ENCODE data around the gene LCN15. TPM values are rescaled to one million over a fixed set of nuclear protein-coding genes. Genes with fewer than 3 reads are reported as not detected.

The LCN15 gene
- total and polyA plus RNA-seq, 4 donors: not detected

DNA sequence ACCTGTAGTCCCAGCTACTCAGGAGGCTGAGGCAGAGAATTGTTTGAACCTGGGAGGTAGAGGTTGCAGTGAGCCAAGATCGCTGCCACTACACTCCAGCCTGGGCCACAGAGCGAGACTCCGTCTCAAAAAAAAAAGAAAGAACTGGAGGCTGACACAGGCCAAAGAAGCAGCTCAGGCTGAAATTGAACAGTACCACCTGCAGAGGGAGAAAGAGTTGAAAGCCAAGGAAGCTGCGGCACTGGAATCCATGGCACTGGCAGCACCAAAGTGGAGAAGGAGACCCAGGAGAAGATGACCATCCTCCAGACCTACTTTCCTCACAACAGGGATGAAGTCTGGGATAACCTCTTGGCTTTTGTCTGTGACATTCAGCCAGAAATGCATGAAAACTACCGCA is 15.5 kb upstream of the LCN15 start:
- no peaks in the 10 kb centered on the region for H3K27me3 ChIP-seq (ENCODE audit: control insufficient read depth in 4 of 4, insufficient read depth in 4 of 4, low read length in 3 of 4)
- TF ChIP-seq, protein P1, sequence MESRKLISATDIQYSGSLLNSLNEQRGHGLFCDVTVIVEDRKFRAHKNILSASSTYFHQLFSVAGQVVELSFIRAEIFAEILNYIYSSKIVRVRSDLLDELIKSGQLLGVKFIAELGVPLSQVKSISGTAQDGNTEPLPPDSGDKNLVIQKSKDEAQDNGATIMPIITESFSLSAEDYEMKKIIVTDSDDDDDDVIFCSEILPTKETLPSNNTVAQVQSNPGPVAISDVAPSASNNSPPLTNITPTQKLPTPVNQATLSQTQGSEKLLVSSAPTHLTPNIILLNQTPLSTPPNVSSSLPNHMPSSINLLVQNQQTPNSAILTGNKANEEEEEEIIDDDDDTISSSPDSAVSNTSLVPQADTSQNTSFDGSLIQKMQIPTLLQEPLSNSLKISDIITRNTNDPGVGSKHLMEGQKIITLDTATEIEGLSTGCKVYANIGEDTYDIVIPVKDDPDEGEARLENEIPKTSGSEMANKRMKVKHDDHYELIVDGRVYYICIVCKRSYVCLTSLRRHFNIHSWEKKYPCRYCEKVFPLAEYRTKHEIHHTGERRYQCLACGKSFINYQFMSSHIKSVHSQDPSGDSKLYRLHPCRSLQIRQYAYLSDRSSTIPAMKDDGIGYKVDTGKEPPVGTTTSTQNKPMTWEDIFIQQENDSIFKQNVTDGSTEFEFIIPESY (IDR thresholded peaks at IDR 0.05): no peak
- TF ChIP-seq, protein P2, sequence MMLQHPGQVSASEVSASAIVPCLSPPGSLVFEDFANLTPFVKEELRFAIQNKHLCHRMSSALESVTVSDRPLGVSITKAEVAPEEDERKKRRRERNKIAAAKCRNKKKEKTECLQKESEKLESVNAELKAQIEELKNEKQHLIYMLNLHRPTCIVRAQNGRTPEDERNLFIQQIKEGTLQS (IDR thresholded peaks at IDR 0.05): no peak
- TF ChIP-seq, protein P3, sequence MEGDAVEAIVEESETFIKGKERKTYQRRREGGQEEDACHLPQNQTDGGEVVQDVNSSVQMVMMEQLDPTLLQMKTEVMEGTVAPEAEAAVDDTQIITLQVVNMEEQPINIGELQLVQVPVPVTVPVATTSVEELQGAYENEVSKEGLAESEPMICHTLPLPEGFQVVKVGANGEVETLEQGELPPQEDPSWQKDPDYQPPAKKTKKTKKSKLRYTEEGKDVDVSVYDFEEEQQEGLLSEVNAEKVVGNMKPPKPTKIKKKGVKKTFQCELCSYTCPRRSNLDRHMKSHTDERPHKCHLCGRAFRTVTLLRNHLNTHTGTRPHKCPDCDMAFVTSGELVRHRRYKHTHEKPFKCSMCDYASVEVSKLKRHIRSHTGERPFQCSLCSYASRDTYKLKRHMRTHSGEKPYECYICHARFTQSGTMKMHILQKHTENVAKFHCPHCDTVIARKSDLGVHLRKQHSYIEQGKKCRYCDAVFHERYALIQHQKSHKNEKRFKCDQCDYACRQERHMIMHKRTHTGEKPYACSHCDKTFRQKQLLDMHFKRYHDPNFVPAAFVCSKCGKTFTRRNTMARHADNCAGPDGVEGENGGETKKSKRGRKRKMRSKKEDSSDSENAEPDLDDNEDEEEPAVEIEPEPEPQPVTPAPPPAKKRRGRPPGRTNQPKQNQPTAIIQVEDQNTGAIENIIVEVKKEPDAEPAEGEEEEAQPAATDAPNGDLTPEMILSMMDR (IDR thresholded peaks at IDR 0.05; ENCODE audit: low read depth, low read length, missing input control): no peak
- no peak for TF ChIP-seq TAF1 (conservative IDR thresholded peaks at IDR 0.05)
- TF ChIP-seq SP1 (IDR thresholded peaks at IDR 0.05): no peak
- no peak for TF ChIP-seq JUND (IDR thresholded peaks at IDR 0.05)
- no peak for TF ChIP-seq EGR1 (IDR thresholded peaks at IDR 0.05; ENCODE audit: low read depth in 2 of 2)
- TF ChIP-seq, protein P4, sequence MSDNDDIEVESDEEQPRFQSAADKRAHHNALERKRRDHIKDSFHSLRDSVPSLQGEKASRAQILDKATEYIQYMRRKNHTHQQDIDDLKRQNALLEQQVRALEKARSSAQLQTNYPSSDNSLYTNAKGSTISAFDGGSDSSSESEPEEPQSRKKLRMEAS (IDR thresholded peaks at IDR 0.05): no peak
- no peak for TF ChIP-seq RXRA (IDR thresholded peaks at IDR 0.05)
- TF ChIP-seq YY1 (IDR thresholded peaks at IDR 0.05): no peak
- TF ChIP-seq FOXA1 (IDR thresholded peaks at IDR 0.05): no peak
- no peak for TF ChIP-seq HNF4A (conservative IDR thresholded peaks at IDR 0.05)
- no peak for TF ChIP-seq RAD21 (IDR thresholded peaks at IDR 0.05)
- TF ChIP-seq HNF4G (IDR thresholded peaks at IDR 0.05): no peak
- TF ChIP-seq GABPA (IDR thresholded peaks at IDR 0.05 in 1 of 2, conservative IDR thresholded peaks at IDR 0.05 in 1 of 2): no peak
- TF ChIP-seq, protein P5, sequence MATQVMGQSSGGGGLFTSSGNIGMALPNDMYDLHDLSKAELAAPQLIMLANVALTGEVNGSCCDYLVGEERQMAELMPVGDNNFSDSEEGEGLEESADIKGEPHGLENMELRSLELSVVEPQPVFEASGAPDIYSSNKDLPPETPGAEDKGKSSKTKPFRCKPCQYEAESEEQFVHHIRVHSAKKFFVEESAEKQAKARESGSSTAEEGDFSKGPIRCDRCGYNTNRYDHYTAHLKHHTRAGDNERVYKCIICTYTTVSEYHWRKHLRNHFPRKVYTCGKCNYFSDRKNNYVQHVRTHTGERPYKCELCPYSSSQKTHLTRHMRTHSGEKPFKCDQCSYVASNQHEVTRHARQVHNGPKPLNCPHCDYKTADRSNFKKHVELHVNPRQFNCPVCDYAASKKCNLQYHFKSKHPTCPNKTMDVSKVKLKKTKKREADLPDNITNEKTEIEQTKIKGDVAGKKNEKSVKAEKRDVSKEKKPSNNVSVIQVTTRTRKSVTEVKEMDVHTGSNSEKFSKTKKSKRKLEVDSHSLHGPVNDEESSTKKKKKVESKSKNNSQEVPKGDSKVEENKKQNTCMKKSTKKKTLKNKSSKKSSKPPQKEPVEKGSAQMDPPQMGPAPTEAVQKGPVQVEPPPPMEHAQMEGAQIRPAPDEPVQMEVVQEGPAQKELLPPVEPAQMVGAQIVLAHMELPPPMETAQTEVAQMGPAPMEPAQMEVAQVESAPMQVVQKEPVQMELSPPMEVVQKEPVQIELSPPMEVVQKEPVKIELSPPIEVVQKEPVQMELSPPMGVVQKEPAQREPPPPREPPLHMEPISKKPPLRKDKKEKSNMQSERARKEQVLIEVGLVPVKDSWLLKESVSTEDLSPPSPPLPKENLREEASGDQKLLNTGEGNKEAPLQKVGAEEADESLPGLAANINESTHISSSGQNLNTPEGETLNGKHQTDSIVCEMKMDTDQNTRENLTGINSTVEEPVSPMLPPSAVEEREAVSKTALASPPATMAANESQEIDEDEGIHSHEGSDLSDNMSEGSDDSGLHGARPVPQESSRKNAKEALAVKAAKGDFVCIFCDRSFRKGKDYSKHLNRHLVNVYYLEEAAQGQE (IDR thresholded peaks at IDR 0.05): no peak
- peaks cover 0 to 2% (median 0%) of the 10 kb centered on the region in 4 donors for H3K4me1 ChIP-seq (ENCODE audit: control insufficient read depth in 4 of 4, insufficient read depth in 4 of 4, low read length in 3 of 4)
- WGBS: 93% methylated on average over 5 of the region's 5 CpGs
- H3K9me3 ChIP-seq (ENCODE audit: control insufficient read depth in 4 of 4, low read length in 3 of 4): no peaks in the 10 kb centered on the region
- no peaks in the 10 kb centered on the region for H3K36me3 ChIP-seq (ENCODE audit: control insufficient read depth in 4 of 4, insufficient read depth in 3 of 4, low read depth in 1 of 4, low read length in 3 of 4)
- no peak for DNase-seq (ENCODE audit: low spot score)
- H3K4me3 ChIP-seq (ENCODE audit: low read depth in 1 of 3, low read length in 3 of 3): no peak overlapping the region
- H3K9ac ChIP-seq (ENCODE audit: low read depth in 1 of 2, low read length in 2 of 2): no peak overlapping the region
- H3K27ac ChIP-seq (ENCODE audit: low read depth in 1 of 2, low read length in 2 of 2): no peak overlapping the region

DNA sequence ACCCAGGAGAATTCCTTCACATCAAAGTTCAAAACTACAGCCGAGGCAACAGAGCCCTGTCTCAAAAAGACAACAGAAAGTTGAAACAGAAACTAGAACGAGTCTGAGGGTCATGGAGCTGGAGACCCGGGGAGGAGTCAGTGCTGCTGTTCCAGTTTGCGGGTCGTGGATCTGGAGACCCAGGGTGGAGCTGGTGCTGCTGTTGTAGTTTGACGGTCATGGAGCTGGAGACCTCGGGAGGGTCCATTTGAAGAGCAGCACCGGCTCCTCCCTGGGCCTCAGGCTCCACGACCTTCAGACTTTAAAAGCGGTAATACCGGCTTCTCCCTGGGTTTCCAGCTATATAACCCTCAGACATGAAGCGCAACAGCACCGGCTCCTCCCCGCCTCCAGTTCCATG is 13.0 kb upstream of the LCN15 start:
- no peak overlapping the region for H3K4me3 ChIP-seq (ENCODE audit: low read depth in 1 of 3, low read length in 3 of 3)
- no peaks in the 10 kb centered on the region for H3K36me3 ChIP-seq (ENCODE audit: control insufficient read depth in 4 of 4, insufficient read depth in 3 of 4, low read depth in 1 of 4, low read length in 3 of 4)
- H3K9me3 ChIP-seq (ENCODE audit: control insufficient read depth in 4 of 4, low read length in 3 of 4): peaks cover 4 to 8% (median 5%) of the 10 kb centered on the region in 4 donors
- no peak for TF ChIP-seq RXRA (IDR thresholded peaks at IDR 0.05)
- TF ChIP-seq FOXA2 (IDR thresholded peaks at IDR 0.05): no peak
- TF ChIP-seq HNF4G (IDR thresholded peaks at IDR 0.05): no peak
- no peak for TF ChIP-seq JUND (IDR thresholded peaks at IDR 0.05)
- TF ChIP-seq, protein P4 (IDR thresholded peaks at IDR 0.05): no peak
- TF ChIP-seq GABPA (IDR thresholded peaks at IDR 0.05 in 1 of 2, conservative IDR thresholded peaks at IDR 0.05 in 1 of 2): no peak
- TF ChIP-seq, protein P2 (IDR thresholded peaks at IDR 0.05): no peak
- TF ChIP-seq SP1 (IDR thresholded peaks at IDR 0.05): no peak
- no peak for TF ChIP-seq TAF1 (conservative IDR thresholded peaks at IDR 0.05)
- no peak for TF ChIP-seq EGR1 (IDR thresholded peaks at IDR 0.05; ENCODE audit: low read depth in 2 of 2)
- no peak for TF ChIP-seq FOXA1 (IDR thresholded peaks at IDR 0.05)
- TF ChIP-seq YY1 (IDR thresholded peaks at IDR 0.05): no peak
- no peak for TF ChIP-seq RAD21 (IDR thresholded peaks at IDR 0.05)
- no peak for TF ChIP-seq NR2F2 (IDR thresholded peaks at IDR 0.05)
- no peak overlapping the region for H3K9ac ChIP-seq (ENCODE audit: low read depth in 1 of 2, low read length in 2 of 2)
- no peak for DNase-seq (ENCODE audit: low spot score)
- H3K27ac ChIP-seq (ENCODE audit: low read depth in 1 of 2, low read length in 2 of 2): no peak overlapping the region
- peaks cover 0 to 2% (median 0%) of the 10 kb centered on the region in 4 donors for H3K4me1 ChIP-seq (ENCODE audit: control insufficient read depth in 4 of 4, insufficient read depth in 4 of 4, low read length in 3 of 4)
- WGBS: 59% methylated on average over 14 of the region's 14 CpGs
- no peaks in the 10 kb centered on the region for H3K27me3 ChIP-seq (ENCODE audit: control insufficient read depth in 4 of 4, insufficient read depth in 4 of 4, low read length in 3 of 4)

Data from liver (tissue), 9 donors.